T-helper 2 cell treated with Interferon-gamma antibody and Interleukin-4, amounts not matched to agents 5 μg/mL and 100 μg/mL, for 36 hours (primary cell): ENCODE measurements around the gene UBASH3B.

ENCODE experiments used
- DNase-seq: peaks from one replicate; pipeline ENCODE4 v3.0.0; 2021; ENCODE audit warnings: low spot score
- H3K27ac Mint-ChIP-seq: one replicate; pipeline ENCODE4 v1.8.0; 2021; ENCODE audit warnings: mild to moderate bottlenecking, mixed read lengths
- H3K27me3 Mint-ChIP-seq: one replicate; pipeline ENCODE4 v1.8.0; 2021; ENCODE audit warnings: low read depth, mixed read lengths
- H3K36me3 Mint-ChIP-seq: one replicate; pipeline ENCODE4 v1.8.0; 2021; ENCODE audit warnings: low read depth, mixed read lengths
- H3K4me1 Mint-ChIP-seq: one replicate; pipeline ENCODE4 v1.8.0; 2021; ENCODE audit warnings: low read depth, mixed read lengths
- H3K4me3 Mint-ChIP-seq: one replicate; pipeline ENCODE4 v1.8.0; 2022; ENCODE audit warnings: mild to moderate bottlenecking, moderate library complexity, mixed read lengths
- H3K9me3 Mint-ChIP-seq: one replicate; pipeline ENCODE4 v1.8.0; 2021; ENCODE audit warnings: mixed read lengths

Gene UBASH3B

DNA sequence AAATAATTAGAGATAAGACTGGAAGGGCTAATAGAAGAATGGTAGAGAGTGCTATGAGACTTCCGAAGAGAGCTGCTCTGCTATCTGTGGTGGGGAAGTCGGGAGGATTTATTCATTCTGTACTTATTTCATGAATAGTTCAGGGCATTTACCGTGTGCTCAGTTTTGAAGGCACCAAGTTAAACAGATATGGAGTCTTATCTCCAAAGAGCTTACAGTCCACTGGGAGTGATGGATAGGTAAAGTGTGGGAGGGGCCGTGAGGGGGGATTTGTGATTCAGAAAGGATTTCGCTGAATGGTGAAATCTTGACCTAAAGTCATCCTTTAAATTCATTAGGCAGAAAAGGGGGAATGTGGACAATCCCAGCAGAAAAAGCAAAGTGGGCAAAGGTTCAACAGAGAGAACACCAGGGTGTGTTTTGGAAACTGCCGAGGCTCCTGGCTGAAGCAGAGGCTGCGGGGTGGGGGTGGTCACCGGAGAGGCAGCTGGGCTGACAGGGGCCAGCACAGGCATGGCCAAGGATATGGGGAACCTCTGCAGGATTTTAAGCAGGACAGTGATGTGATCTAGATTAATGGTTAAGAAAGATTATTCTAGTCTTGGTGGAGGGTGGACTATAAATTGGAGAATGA, 91.2 kb downstream of the UBASH3B start:
- H3K4me1 Mint-ChIP-seq, result peaks cover 58% of the 10 kb centered on the region
- H3K36me3 Mint-ChIP-seq, result peaks cover 5% of the 10 kb centered on the region
- peaks cover 6% of the 10 kb centered on the region for H3K27me3 Mint-ChIP-seq
- no peaks in the 10 kb centered on the region for H3K9me3 Mint-ChIP-seq
- H3K27ac Mint-ChIP-seq, result no peak overlapping the region
- no peak for DNase-seq
- H3K4me3 Mint-ChIP-seq, result peak overlapping the region; percentile 59

DNA sequence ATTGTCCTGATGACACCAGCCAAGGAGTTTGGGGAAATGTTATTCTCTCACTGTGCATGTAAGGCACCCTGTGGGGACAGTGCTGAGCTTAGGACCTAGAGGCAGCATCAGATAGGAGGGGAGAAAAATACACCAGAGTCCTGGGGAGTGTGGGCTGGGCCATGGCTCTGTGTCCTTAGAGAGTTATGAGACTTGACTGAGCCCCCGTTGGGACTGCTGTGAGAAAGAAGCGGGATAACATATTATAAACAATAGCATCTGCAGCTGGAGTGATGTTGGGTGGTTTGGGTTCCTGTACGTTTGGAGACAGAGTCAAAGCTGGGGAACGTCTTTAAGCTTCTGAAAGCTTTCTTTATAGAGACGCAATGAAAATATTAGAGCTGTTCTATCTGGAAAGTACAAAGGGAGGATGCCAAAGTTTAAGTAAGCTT, 91.8 kb downstream of the UBASH3B start:
- no peak for DNase-seq
- Mint-ChIP-seq H3K4me3 (no peak overlapping the region), H3K4me1 (peaks cover 62% of the 10 kb centered on the region), H3K27me3 (peaks cover 6% of the 10 kb centered on the region), H3K27ac (peak overlapping the region; percentile 33), H3K9me3 (no peaks in the 10 kb centered on the region), H3K36me3 (peaks cover 5% of the 10 kb centered on the region)

DNA sequence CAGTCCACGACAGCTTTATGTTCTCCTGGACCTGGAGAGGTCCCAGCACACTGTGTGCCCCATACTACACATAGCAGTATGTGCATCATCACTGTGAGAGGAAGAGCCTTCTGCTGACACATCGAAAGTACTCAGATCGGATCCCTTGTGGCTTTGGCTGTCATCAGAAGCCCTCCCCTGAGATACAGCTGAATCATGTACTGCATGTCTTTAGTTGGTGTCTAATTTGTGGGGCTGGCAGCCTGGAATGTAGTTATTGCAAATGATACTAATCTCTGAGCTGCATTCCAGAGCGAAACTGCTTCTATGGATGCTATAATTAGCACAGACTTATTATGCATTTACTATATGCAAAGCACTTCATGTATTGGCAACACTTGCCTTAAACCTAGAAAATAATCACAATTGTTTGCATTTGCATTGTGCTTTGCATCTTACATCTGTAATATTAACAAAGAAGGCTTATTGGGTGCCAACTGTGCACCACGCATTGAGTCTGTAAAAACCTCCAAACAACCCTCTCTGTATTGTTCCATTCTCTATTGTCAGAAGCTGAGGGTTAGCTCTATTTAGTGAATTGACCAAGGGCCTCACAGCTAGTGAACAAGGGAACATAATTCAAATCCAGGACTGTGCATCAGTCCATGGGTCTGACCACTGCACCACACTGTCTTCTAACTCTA, 93.6 kb downstream of the UBASH3B start:
- peaks cover 8% of the 10 kb centered on the region for H3K27me3 Mint-ChIP-seq
- H3K9me3 Mint-ChIP-seq, result no peaks in the 10 kb centered on the region
- peak overlapping the region; percentile 75 for H3K27ac Mint-ChIP-seq

GRCh38 chr11:122750049-122750448, 94.5 kb downstream of the UBASH3B start:
- Mint-ChIP-seq H3K27ac (no peak overlapping the region), H3K4me3 (no peak overlapping the region), H3K9me3 (no peaks in the 10 kb centered on the region), H3K36me3 (peaks cover 5% of the 10 kb centered on the region), H3K4me1 (peaks cover 72% of the 10 kb centered on the region), H3K27me3 (peaks cover 8% of the 10 kb centered on the region)
- DNase-seq, result no peak

More for the DNA sequence above, 93.6 kb downstream of the UBASH3B start:
- H3K4me3 Mint-ChIP-seq, result peak overlapping the region; percentile 37
- peaks cover 5% of the 10 kb centered on the region for H3K36me3 Mint-ChIP-seq
- peak; percentile 79 for DNase-seq
- H3K4me1 Mint-ChIP-seq, result peaks cover 68% of the 10 kb centered on the region

DNA sequence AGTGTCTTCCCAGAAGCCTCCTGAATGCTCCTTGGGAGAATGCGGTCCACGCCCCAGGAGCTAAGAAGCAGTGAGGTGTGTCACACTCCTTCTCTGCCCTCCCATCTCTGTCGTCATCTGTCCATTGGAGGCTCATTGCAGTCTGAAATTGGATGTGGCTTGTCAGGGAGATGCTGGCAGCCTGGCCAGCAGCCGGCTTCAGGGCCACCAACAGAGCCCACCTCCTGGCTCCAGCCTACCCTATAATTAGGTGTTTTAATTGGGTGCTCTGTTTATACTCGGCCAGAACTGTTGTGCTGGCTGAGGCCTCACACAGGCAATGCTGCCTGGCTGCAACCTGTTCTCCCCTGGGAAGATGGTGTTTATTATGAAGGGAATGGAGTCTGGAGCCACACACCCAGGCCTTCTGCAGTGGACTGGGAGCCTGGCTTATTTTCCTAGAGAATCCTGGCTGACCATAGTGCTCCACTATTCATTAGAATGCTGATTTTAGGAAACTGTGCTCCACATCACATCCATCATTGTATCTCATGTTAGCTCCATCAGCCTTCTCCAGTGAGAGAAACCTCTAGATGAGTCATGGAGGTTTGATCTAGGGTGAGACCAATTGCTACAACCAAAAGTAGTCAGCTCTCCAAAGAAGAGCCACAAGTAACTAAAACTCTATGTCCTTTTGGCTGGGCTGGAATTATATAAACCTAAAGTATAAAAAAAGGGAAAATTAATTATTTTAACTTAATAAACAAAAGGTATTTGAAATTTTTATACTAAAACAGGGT, 96.0 kb downstream of the UBASH3B start:
- H3K27ac Mint-ChIP-seq, result no peak overlapping the region
- H3K4me1 Mint-ChIP-seq, result peaks cover 64% of the 10 kb centered on the region
- peaks cover 2% of the 10 kb centered on the region for H3K36me3 Mint-ChIP-seq
- no peaks in the 10 kb centered on the region for H3K9me3 Mint-ChIP-seq
- DNase-seq, result no peak
- no peak overlapping the region for H3K4me3 Mint-ChIP-seq
- peaks cover 6% of the 10 kb centered on the region for H3K27me3 Mint-ChIP-seq

GRCh38 chr11:122754028-122754427, 98.5 kb downstream of the UBASH3B start:
- Mint-ChIP-seq H3K4me1 (peaks cover 45% of the 10 kb centered on the region), H3K36me3 (no peaks in the 10 kb centered on the region), H3K27ac (no peak overlapping the region), H3K9me3 (no peaks in the 10 kb centered on the region), H3K27me3 (peaks cover 5% of the 10 kb centered on the region), H3K4me3 (no peak overlapping the region)
- no peak for DNase-seq

DNA sequence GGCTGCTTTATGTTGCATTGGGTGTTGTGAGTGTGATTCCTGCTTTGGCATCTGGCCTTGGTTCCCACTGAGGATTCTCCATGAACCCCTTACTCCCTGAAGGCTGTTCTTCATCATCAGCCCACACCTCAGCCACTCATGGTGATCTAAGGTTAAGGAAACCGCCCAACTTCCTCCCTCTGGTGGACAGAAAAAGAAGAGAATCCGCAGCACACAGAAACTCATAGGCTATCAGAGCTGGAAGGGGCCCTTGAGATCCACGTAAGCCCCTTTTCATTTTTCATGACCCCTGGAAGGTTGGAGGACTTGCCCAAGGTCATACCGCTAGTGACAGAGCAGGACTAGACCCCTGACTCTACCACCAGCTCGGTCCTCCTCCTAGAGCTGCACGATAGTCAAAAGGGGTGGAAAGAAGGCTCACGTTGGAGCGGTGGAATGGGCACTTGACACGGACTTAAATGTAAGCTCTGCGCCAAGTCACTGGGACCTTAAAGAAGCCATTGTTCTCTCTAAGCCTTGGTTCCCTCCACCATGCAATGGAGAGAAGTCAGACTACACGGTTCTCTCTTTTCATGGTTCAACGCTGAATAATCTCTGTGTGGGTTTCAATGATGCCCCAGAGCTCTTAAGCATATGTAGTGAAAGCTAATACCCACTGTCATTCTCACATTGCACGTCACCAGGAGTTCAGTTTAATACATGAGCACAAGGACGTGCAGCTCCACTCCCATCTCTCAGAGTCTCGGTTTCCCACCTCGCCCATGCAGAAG, 99.2 kb downstream of the UBASH3B start:
- peak; percentile 20 for DNase-seq
- H3K27me3 Mint-ChIP-seq, result peaks cover 5% of the 10 kb centered on the region
- no peak overlapping the region for H3K27ac Mint-ChIP-seq
- H3K4me3 Mint-ChIP-seq, result no peak overlapping the region
- H3K4me1 Mint-ChIP-seq, result peaks cover 40% of the 10 kb centered on the region
- H3K9me3 Mint-ChIP-seq, result no peaks in the 10 kb centered on the region
- no peaks in the 10 kb centered on the region for H3K36me3 Mint-ChIP-seq

- no peak overlapping the region for H3K27ac Mint-ChIP-seq
- H3K36me3 Mint-ChIP-seq, result no peaks in the 10 kb centered on the region
- no peaks in the 10 kb centered on the region for H3K9me3 Mint-ChIP-seq
- no peak for DNase-seq
- H3K27me3 Mint-ChIP-seq, result peaks cover 5% of the 10 kb centered on the region
- H3K4me1 Mint-ChIP-seq, result peaks cover 37% of the 10 kb centered on the region
- no peak overlapping the region for H3K4me3 Mint-ChIP-seq
Observed at GRCh38 chr11:122755409-122755808, 99.9 kb downstream of the UBASH3B start.

GRCh38 chr11:122755941-122756340, 100.4 kb downstream of the UBASH3B start:
- peaks cover 32% of the 10 kb centered on the region for H3K4me1 Mint-ChIP-seq
- H3K4me3 Mint-ChIP-seq, result no peak overlapping the region
- no peaks in the 10 kb centered on the region for H3K9me3 Mint-ChIP-seq
- H3K27me3 Mint-ChIP-seq, result peaks cover 5% of the 10 kb centered on the region
- no peak overlapping the region for H3K27ac Mint-ChIP-seq
- no peaks in the 10 kb centered on the region for H3K36me3 Mint-ChIP-seq
- no peak for DNase-seq

DNA sequence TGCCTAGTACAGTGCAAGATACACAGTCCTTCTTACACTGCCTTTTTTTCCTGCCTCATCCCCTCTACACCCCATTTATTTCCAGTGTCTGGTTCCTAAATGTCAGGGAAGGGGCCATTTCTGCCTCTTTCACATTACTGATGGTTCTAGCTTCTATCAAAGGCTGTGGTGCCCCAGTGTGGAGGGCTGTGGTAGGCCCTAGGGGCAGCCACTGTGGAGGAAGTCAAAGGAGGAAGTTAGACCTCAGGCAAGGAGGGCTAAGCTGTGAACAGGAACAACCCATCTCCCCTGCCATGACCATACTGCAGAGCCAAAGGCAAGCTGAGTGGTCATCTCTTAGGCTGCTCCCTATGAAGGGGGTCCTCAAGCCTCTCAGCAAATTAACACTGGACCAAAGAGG, 100.9 kb downstream of the UBASH3B start:
- DNase-seq, result peak; percentile 17
- Mint-ChIP-seq H3K27ac (peak overlapping the region; percentile 31), H3K4me1 (peaks cover 29% of the 10 kb centered on the region), H3K9me3 (no peaks in the 10 kb centered on the region), H3K36me3 (no peaks in the 10 kb centered on the region), H3K27me3 (peaks cover 5% of the 10 kb centered on the region), H3K4me3 (no peak overlapping the region)

- DNase-seq, result no peak
- H3K4me1 Mint-ChIP-seq, result peaks cover 24% of the 10 kb centered on the region
Observed at GRCh38 chr11:122757201-122757600, 101.7 kb downstream of the UBASH3B start.

DNA sequence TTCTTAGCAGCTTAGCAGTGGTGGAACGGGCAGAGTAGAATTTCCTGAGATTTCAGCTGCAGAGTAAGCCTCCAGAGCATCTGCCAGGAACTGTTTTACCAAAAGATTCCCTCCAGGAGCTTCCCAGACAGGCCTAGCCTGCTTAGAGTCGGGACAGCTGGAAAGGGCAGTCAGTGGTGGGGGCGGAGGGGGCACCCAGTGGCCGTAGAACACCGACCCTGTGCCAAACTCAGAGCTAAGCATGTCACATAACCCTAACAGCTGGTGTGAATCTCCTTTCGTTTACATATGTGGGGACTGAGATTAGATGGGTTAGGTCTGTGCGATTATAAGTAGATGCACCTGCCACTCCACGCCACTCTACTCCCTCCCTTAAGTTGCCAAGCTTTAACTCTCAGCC, 102.8 kb downstream of the UBASH3B start:
- no peaks in the 10 kb centered on the region for H3K9me3 Mint-ChIP-seq
- no peaks in the 10 kb centered on the region for H3K27me3 Mint-ChIP-seq
- H3K27ac Mint-ChIP-seq, result no peak overlapping the region
- H3K36me3 Mint-ChIP-seq, result no peaks in the 10 kb centered on the region
- H3K4me3 Mint-ChIP-seq, result no peak overlapping the region
- peaks cover 20% of the 10 kb centered on the region for H3K4me1 Mint-ChIP-seq
- no peak for DNase-seq

More at GRCh38 chr11:122757201-122757600, 101.7 kb downstream of the UBASH3B start:
- Mint-ChIP-seq H3K27me3 (peaks cover 4% of the 10 kb centered on the region), H3K4me3 (no peak overlapping the region), H3K9me3 (no peaks in the 10 kb centered on the region), H3K36me3 (no peaks in the 10 kb centered on the region), H3K27ac (no peak overlapping the region)

GRCh38 chr11:122758974-122759373, 103.5 kb downstream of the UBASH3B start:
- H3K4me1 Mint-ChIP-seq, result peaks cover 18% of the 10 kb centered on the region
- H3K27ac Mint-ChIP-seq, result no peak overlapping the region
- H3K27me3 Mint-ChIP-seq, result no peaks in the 10 kb centered on the region

More at GRCh38 chr11:122758974-122759373, 103.5 kb downstream of the UBASH3B start:
- Mint-ChIP-seq H3K36me3 (no peaks in the 10 kb centered on the region), H3K9me3 (no peaks in the 10 kb centered on the region), H3K4me3 (no peak overlapping the region)
- no peak for DNase-seq
